Panc1 (cell line): ENCODE results near the gene CRYM. TPM values are rescaled to one million over a fixed set of nuclear protein-coding genes. Genes with fewer than 3 reads are reported as not detected.

Source experiments
- ATAC-seq: fragments of 200-7000 bp; cut with Tn5 transposase; 2 replicates; pipeline ENCODE4 v1.9.1; 2020; ENCODE audit warnings: mild to moderate bottlenecking, moderate library complexity
- BruUV-seq: library from RNA; stranded (reverse); fragments of 400-500 nt; replicated peaks from 2 replicates; lab custom pipeline; 2021; lab: Mats Ljungman, UMichigan
- CTCF ChIA-PET: fragments of 300-600 bp; sonication (Branson Sonifier 250); formaldehyde crosslinking; loops from one replicate; lab custom pipeline; 2022; ENCODE audit warnings: antibody characterized with exemption; lab: Charles Lee
- POLR2A ChIA-PET: fragments of 300-600 bp; sonication (Branson Sonifier 250); formaldehyde crosslinking; loops from one replicate; lab custom pipeline; 2022; ENCODE audit warnings: antibody characterized with exemption; lab: Charles Lee
- DNase-seq: peaks from one replicate; pipeline ENCODE4 v3.0.0-alpha.2; 2010; ENCODE audit warnings: low read depth, low spot score
- H3K27ac ChIP-seq: 2 replicates; pipeline ENCODE4 v1.5.1; 2011; ENCODE audit warnings: mild to moderate bottlenecking, low read length, inconsistent platforms
- H3K27me3 ChIP-seq: fragments of 200-500 bp; sonication (Bioruptor generic); 2 replicates; pipeline ENCODE4 v1.6.0; 2014; ENCODE audit warnings: low read length, inconsistent platforms; ENCODE audit not compliant: control insufficient read depth, insufficient read depth
- H3K36me3 ChIP-seq: fragments of 200-500 bp; sonication (Bioruptor generic); 2 replicates; pipeline ENCODE4 v1.5.1; 2014; ENCODE audit warnings: inconsistent platforms, mild to moderate bottlenecking, low read length, moderate library complexity; ENCODE audit not compliant: control insufficient read depth, insufficient read depth
- H3K4me1 ChIP-seq: 2 replicates; pipeline ENCODE4 v1.5.1; 2011; ENCODE audit warnings: inconsistent platforms, mild to moderate bottlenecking, low read length, moderate library complexity; ENCODE audit not compliant: control insufficient read depth, insufficient read depth
- H3K4me3 ChIP-seq, 2 experiments: 2 replicates each; pipeline ENCODE4 v1.5.1; 2011 to 2012; ENCODE audit warnings: low read depth in 2 of 2, low read length in 2 of 2, mild to moderate bottlenecking in 2 of 2, inconsistent platforms in 1 of 2, moderate library complexity in 1 of 2
- H3K9me3 ChIP-seq: fragments of 200-500 bp; sonication (Bioruptor generic); 2 replicates; pipeline ENCODE4 v1.5.1; 2014; ENCODE audit warnings: low read depth, mild to moderate bottlenecking, inconsistent platforms, low read length, moderate library complexity; ENCODE audit not compliant: control insufficient read depth, insufficient read depth
- CTCF ChIP-seq: fragments of 450-650 bp; IDR thresholded peaks from 2 replicates; pipeline ENCODE4 v1.5.1; 2017; ENCODE audit warnings: mild to moderate bottlenecking
- POLR2AphosphoS5 ChIP-seq: IDR thresholded peaks from 2 replicates; pipeline ENCODE4 v1.6.1; 2012; ENCODE audit warnings: mild to moderate bottlenecking, low read depth, low read length, moderate library complexity
- REST ChIP-seq, 2 experiments: IDR thresholded peaks; 2 replicates each; pipeline ENCODE4 v1.6.1; 2011 to 2012; ENCODE audit warnings: low read depth in 2 of 2, control low read depth in 1 of 2, low read length in 1 of 2, mild to moderate bottlenecking in 1 of 2, moderate library complexity in 1 of 2; ENCODE audit not compliant: insufficient read depth in 1 of 2
- SIN3A ChIP-seq: IDR thresholded peaks from 2 replicates; pipeline ENCODE4 v1.6.1; 2012; ENCODE audit warnings: low read depth, mild to moderate bottlenecking, low read length, moderate library complexity, borderline replicate concordance; ENCODE audit not compliant: insufficient read depth
- TCF7L2 ChIP-seq: IDR thresholded peaks from 2 replicates; pipeline ENCODE4 v1.6.1; 2011; ENCODE audit warnings: mild to moderate bottlenecking, low read depth, low read length, inconsistent platforms
- in situ Hi-C: cut with HindIII; loops from 2 replicates; pipeline ENCODE4 v1.10.0; 2016; ENCODE audit warnings: low sequenced_read_pairs, low pct_unique_long_range_greater_than_20kb
- intact Hi-C: fragments of 100-400 bp; cut with micrococcal nuclease; formaldehyde crosslinking; loops from one replicate; pipeline ENCODE4 v1.10.0; 2022; ENCODE audit not compliant: unreplicated experiment
- total RNA-seq: library from RNA; stranded (reverse); gene quantifications from one replicate; pipeline ENCODE4 v1.2.1, GENCODE V29; 2021; ENCODE audit not compliant: unreplicated experiment

CRYM gene
- total RNA-seq, 1 experiment from 2014 or later = 0.41 TPM

GRCh38 chr16:21260870-21261791, 17.0 kb downstream of the CRYM start:
- ChIA-PET POLR2A (no interaction called here), CTCF (interaction anchor here (0.7 kb wide), 1 partner anchor 1371 kb away, joined by 3 read pairs; no protein-coding TSS in a partner anchor)
- DNase-seq (peak; percentile 32), ATAC-seq (peak; percentile 51; the same call in 1 of the 2 replicates)
- Histone ChIP-seq H3K4me3 (no peak overlapping the region), H3K36me3 (no peaks in the 10 kb centered on the region), H3K9me3 (no peaks in the 10 kb centered on the region), H3K4me1 (no peaks in the 10 kb centered on the region), H3K27me3 (no peaks in the 10 kb centered on the region), H3K27ac (no peak overlapping the region)
- intact Hi-C loops (no loop called here), in situ Hi-C loops (no loop called here)
- no peak for TF ChIP-seq SIN3A
- no peak for TF ChIP-seq REST (IDR thresholded peaks at IDR 0.05; ENCODE audit: insufficient read depth in 1 of 2, low read depth in 2 of 2, low read length in 1 of 2)
- TF ChIP-seq TCF7L2 = no peak
- no peak for TF ChIP-seq POLR2AphosphoS5
- no TSS peak for BruUV-seq

GRCh38 chr16:21257284-21257683, 20.8 kb downstream of the CRYM start:
- Histone ChIP-seq H3K36me3 (no peaks in the 10 kb centered on the region), H3K4me1 (no peaks in the 10 kb centered on the region), H3K27ac (no peak overlapping the region), H3K4me3 (no peak overlapping the region), H3K27me3 (0 out of 2 replicates have a peak, but pooled peaks cover 3% of the 10 kb centered on the region), H3K9me3 (no peaks in the 10 kb centered on the region)
- BruUV-seq = no TSS peak
- CTCF ChIA-PET = no interaction called here
- intact Hi-C loops = no loop called here
- in situ Hi-C loops = no loop called here
- no peak for TF ChIP-seq SIN3A
- no peak for TF ChIP-seq REST (IDR thresholded peaks at IDR 0.05; ENCODE audit: insufficient read depth in 1 of 2, low read depth in 2 of 2, low read length in 1 of 2)
- TF ChIP-seq POLR2AphosphoS5 = no peak
- TF ChIP-seq TCF7L2 = no peak
- TF ChIP-seq CTCF = no peak
- ATAC-seq (no peak), DNase-seq (no peak)
- POLR2A ChIA-PET = no interaction called here
